Stimulated activated CD4-positive, alpha-beta T cell treated with anti-CD3 and anti-CD28 coated beads, Interleukin-1b, Interleukin-23, amount 100 ng/mL, for 48 hours (primary cell): ENCODE measurements around the gene LAMA2.

Experiments used
- DNase-seq: peaks from one replicate; pipeline ENCODE4 v3.0.0-alpha.2; 2020

LAMA2 gene

DNA sequence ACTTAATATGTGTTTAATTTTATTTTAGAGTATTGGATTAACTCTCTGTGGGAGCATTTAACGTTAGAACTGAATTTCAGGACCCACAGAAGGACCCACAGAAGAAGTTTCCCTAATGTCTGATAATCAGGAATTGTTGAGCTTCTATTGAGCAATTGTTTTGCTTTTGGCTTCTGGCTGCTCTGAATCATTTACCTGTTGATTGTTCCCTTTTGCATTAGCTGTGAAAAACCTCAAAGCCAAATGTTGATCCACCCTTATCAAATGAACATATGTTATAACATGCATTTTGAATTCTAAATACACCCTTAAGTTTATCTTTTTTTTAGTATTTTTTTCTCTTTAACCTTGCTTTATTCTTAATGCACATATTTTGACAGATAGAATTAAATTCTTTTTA is 393.5 kb downstream of the LAMA2 start:
- no peak for DNase-seq

DNA sequence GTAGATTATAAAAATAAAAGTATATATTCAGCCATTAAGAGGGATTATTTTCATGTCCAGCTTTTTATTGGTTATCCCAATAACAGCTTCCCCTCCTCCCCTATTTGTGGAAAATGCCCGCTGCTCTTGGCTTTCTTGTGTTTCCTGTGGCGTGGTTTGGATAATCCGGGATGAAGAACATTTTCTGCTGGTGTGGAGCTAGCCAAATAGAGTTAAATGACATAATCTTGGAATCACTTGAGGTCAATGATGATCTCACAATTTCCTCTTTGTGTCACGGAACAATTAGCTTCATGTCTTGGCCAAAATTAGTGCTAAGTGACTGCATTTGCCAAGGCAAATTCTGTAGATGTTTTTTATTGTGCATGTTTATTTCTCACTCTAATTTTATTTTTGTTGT is 394.0 kb downstream of the LAMA2 start:
- DNase-seq, result no peak

DNA sequence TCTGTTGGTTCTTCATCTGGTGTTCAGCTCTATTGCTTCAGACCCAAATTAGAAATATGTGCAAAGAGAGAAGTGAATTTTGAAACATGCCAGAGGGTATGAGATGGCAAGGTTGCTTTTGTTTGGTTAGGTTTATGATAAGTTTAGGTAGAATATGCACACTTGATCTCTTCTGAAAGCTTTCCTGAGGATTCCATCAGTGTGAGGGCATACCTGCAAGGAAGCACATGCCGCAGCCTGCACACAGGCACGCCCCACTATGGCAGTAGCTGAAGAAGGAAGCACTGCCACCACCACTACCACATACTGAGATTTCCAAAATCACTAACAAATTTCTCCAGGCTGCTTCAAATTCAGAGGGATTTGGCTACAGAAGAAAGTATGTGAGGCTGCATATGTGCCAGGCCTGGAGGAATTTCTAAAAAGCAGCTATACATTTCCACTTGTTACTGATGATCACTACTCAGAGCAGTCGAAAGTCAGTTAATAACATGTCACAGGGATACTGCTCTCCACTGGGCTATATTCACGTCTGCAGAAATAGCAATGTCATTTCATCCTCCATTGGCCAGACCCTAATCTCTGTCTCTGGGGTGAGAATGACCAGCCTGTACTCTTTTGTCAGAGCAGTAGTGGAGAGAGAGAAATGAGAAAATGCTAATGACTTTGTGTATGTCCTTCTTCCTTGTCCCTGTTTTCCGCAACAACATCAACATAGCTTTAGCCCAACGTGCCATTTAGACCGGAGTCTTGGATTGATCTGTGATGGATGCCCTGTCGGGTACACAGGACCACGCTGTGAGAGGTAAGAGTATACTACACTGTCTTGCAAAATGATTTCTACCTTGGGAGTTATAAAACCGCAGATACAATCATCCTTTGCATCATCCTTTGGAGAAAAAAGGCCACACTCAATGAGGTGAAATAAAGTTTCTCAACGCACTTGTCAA is 396.7 kb downstream of the LAMA2 start:
- DNase-seq, result no peak

DNA sequence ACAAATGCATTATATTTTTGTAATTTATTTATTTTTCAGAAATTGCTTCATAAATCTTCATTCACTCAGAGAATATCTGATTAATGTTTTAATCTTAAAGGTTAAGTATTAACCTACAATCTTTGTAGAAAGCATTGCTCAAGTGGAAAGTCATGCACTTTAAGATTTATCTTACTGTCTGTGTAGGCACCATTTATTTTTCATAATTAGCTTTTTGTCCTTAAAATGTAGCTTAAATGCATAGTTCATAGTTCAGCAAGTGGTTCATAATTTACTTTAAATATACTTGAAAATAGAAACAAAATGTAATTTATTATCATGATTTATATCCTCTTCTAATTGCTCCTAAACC is 397.3 kb downstream of the LAMA2 start:
- no peak for DNase-seq

DNA sequence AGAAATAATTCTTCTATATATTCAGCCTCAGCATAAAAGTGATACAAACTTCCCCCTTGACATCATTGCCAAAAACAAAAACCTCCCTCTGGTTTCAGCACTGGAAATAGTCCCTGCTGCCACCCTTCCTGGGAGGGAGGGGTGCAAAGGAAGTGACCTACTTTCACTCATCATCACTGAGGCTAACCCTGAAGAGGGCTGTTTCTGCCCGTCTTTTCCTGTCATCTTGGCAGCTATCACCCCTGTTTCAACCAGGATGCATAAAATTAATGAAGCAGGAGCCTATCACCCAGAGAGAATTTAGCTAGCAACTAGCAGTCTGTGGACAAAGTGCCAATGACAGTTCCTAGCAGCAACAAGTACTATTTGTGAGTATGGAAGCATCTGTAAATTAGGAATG is 397.8 kb downstream of the LAMA2 start:
- DNase-seq, result peak; percentile 28

DNA sequence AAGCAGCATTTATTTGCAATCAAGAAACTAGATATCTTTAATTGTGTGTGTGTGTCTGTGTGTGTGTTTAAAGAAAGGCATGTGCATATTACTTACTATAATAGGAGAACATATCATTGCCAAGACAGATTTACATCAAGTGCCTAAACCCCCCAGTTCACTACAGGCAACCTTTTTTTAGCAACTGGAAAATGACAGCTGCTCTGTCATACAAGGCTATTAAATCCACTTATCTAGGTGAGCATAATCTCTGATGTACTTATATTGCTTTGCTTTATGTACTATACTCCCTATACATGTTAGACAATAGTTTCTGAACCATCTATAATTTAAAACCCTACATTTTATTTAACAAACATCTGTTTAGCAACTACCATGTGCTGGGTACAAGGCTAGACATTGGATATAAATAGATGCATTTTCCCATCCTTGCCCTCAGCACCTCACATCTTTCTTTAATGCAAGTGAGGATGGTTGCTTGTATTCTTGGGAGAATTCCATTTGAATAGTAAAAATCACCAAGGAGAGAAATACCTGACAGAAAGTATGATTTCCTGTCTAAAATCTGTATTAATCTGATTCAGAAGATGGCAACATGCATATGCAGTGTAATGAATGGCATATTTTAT is 398.3 kb downstream of the LAMA2 start:
- DNase-seq, result no peak

DNA sequence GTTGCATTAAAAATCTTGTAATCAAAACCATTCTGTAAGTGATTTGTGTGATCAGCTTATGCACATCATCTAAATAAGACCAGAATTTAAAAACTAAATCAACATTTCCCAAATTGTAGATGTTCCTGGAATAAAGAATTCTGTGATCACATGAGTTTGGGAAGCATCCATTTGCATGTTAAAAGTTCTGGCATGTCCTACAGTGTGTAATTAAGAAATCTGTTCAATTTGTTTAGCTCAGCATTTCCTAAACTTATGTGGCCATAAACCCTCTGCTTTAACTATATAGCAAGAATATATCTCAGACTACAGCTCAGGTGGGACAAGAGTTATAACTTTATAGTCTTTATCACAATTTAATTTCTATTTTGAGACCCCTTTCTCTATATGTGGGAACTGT is 399.1 kb downstream of the LAMA2 start:
- no peak for DNase-seq

DNA sequence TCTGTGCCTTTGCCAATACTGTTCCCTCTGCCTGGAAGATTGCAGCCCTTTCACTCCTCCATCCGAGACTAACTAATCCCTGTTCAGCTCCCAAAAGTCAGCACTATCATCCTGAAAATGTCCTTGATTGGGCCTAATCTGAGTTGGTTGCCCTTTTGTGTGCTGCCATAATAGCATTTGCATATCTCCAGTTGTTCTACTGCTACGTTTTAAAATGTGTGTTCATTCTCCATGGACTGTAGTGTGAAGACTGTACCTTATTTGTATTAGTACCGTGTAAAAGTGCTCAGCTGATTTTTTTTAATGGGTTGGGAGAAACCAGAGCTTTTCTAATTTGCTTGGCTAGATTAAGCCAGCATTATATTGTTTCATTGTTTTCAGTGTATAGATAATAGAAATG is 401.3 kb downstream of the LAMA2 start:
- no peak for DNase-seq

DNA sequence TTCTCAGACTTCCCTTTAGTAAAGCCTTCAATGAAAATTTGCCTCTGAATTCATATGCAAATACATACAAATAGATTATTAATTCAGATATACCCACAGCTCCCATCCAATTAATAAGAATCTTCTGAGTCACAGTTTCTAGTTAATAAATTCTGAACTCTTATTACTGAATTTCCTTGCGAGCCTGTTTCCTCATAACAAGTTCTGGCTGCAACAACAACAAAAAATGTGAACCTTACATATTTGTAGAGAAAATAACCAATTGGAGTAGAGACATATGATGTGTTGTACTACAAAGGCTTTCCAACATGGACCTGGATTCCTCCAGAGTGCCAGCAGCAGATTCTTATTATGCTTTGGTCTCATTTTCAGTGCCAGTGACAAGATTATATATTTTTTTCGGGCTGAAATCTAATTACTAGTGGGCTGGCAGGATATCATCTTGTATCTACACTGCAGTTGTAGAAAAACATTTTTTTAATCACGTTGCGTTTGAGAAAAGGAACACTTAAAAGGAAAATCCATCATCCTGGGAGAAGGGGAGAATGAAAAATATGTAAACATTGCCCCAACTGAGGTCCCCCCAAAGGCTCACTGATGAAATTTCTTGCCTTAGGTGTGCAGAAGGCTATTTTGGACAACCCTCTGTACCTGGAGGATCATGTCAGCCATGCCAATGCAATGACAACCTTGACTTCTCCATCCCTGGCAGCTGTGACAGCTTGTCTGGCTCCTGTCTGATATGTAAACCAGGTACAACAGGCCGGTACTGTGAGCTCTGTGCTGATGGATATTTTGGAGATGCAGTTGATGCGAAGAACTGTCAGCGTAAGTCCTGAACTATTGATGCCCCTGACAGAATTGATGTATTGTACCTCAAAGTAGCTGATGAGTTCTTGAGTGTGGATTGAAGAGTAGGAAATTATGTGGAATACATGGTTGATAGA is 404.6 kb downstream of the LAMA2 start:
- DNase-seq, result no peak

DNA sequence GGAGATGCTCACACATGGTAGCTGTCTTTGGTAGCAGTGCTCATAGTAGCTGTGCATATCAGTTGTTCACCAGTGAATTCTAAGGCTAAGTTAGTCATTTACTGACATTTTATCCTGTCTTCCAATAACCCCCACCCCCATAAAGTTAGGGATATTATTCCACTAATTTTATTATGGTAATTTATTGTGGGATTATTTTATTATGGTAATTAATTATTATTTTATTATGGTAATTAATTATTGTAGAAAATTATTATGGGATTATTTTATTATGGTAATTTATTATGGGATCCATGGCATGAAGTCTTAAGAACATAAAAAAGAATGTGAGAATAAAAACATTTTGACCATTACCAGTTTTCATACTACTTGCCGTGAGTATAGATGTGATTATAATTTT is 406.5 kb downstream of the LAMA2 start:
- no peak for DNase-seq

DNA sequence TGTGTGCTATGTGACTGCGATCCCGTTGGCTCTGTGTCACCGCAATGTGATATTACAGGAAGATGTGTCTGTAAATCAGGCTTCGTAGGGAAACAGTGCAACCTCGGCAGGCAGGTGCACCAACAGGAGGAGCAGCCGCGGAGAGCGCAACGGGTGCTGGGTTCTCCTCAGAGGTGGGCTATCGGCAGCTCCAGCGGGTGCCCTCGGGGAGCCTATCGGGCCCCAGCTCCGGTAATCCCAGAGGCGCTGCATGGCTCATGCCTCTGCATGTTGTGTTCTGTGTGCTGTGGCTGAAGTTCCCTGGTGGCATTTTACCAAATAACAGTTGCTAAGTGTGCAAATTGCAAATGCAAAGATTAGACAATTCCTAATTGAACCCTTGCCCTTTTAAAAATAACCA is 409.9 kb downstream of the LAMA2 start:
- DNase-seq, result no peak

DNA sequence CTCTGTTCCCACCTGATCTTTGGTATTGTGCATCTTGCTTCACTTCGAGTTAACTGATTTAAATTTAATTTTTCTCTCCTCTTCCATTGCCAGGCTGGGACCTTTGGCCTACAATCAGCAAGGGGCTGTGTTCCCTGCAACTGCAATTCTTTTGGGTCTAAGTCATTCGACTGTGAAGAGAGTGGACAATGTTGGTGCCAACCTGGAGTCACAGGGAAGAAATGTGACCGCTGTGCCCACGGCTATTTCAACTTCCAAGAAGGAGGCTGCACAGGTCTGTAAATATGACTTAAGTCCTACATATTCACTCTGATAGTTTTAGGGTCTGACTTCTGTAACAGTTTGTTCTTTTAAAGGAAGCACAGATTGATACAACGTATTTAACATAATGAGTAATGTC is 414.7 kb downstream of the LAMA2 start:
- DNase-seq, result no peak

DNA sequence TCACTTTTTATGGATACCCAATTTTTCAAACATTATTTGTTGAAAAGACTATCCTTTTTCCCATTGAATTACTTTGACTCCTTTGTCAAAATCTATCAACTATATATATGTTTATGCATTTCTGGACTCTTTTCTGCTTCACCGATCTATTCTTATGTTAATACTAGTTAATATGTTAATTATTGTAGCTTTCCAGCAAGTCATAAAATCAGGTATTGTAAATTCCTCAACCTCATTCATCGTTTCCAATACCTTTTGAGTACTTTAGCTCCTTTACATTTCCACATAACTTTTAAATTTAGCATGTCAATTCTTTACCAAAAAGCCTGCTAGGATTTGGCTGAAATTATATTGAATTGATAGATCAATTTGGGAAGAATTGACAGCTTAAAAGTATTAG is 419.7 kb downstream of the LAMA2 start:
- no peak for DNase-seq

DNA sequence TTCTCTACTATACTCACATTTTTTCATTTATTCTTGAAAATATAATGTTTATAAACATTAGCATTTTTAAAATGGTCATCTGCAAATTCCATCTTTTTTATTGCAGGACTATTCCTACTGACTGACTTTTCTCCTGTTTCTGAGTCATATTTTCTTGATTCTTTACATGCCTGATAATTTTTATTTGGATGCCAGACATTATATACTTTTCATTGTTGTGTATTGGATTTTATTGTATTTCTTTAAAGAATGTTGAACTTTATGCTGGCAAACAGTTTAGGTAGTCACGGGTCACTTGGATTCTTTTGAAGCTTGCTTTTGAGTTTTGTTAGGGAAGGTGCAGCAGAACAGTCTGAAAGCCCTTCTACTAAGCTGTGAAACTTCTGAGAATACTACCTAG is 423.9 kb downstream of the LAMA2 start:
- no peak for DNase-seq

DNA sequence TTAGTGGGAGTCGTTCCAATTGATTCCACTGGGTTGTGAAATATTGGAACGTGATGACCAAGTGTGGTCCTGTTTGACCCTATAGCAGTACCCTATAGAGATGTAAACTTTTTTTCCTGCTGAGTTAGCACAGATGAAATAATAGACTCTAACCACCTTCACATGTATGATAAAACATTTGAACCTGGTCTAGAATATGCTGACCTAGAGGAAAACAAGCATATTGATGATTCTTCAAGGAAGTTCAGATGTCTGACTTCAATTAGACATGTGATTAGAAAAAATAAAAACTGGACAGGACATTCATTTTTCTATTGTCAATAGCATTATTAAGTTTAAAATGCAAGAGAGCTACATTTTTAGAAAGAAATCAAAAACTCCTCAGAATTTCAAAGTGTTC is 424.9 kb downstream of the LAMA2 start:
- no peak for DNase-seq

DNA sequence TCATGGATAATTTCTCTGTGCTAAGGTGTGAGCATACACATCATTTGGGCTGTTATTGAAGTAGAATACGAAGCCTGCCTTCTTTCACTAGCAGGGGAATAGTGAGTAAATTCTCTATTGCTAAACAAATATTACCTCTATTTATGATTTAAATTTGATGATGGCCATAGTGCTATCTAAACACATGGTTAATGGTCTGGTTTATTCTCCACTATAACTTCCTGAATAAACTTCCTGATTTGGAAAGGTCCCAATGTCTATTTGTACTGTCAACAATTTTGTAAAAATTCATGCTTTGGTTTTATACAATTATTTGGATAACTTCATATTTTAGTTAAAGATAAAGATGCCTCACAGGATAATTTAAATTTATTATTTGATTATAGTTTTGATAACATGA is 426.2 kb downstream of the LAMA2 start:
- no peak for DNase-seq

DNA sequence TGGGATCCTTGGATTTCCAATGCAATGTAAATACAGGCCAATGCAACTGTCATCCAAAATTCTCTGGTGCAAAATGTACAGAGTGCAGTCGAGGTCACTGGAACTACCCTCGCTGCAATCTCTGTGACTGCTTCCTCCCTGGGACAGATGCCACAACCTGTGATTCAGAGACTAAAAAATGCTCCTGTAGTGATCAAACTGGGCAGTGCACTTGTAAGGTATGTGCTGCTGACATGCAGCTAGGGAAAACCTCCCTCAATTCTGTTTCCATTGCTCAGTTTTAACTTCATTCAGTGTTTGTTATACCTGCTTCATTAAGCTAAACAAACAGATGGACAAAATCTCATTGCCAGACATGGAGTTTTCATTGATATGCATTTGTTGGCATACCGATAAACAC is 429.9 kb downstream of the LAMA2 start:
- DNase-seq, result no peak

DNA sequence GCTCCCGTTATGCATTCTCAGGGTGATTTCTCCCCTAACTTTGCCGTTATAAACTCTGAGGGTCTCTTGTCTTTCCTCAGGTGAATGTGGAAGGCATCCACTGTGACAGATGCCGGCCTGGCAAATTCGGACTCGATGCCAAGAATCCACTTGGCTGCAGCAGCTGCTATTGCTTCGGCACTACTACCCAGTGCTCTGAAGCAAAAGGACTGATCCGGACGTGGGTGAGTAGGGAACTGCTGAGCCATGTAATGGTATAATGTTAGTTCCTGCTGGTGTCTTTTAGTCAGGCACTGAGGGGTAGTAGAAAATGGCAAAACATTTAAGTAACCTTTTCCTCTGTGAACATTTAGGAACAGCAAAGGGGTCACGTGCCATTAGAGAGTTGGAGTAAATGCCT is 431.6 kb downstream of the LAMA2 start:
- DNase-seq, result no peak

DNA sequence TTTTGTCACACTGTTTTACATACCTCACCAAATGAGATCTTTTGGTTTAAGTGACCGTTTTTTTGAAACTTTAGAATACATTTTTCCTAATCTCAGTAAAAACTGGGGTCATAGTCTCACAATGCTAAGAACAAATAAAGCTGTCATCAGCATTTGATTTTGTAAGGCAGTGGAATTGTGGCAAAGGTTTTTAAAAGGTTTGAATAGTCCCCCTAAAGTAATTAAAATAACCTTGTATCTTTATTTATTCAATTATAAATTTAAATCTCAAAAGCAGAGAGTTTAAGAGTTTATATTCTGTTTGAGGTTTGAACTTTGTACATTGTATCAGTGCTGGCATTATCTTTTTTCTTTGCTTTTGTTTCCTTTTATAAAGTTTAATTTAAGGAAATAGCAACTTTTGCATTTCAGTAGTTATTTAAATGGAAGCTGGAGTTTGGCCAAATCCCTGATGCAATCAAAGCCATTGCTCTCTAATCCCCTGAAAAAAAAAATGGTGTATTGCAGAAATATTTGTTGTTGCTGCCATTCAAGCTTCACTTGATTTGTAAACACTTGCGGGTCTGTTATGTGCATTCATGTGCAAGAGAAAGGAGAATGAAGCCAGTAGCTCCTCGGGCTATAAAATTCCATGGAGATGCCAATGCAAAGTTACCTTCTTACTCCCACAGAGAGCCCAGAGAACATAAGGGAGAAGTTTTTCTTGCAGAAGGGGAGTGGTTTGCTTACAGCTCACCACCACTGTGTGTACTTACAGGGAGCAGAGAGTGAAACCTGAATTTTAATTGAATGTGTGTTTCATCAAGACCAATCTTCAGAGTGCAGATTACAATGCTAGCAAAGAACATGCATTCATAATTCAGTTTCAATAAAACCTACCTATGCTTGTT is 435.2 kb downstream of the LAMA2 start:
- no peak for DNase-seq

DNA sequence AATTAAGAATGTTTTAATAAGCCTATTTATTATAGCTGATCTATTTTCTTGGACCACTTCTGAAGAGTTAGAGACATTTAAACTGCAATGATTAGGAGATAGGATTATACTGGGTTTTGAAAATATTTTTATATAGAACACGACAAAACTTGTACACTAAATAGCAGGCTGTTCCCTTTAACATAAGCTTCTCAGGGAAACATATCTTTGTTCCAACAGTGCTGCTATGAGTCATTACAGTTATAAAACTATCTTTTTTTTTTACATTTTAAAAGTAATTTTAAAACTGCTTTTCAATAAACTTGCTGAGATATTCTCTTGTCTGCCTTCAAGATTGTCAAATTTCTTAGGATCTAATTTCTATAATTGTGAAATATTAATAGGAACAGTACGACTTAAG is 438.0 kb downstream of the LAMA2 start:
- DNase-seq, result no peak

DNA sequence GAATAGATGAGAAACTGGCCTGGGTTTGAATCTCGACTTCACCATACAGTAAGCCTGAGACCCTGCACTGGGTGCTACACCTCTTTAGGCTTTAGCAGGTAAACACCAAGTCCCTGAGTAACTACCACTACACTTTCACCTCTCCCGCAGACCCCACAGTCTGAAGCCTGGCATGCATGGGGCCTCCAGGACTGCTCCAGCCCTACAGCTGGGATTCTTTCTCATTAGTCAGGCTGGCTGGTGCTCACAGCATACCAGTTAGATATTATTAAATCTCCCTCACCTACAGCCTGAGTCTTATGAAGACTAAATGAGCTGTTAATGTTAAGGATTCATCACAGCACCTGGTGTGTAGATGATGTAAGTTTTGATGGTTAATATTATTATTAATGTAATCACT is 438.4 kb downstream of the LAMA2 start:
- no peak for DNase-seq

DNA sequence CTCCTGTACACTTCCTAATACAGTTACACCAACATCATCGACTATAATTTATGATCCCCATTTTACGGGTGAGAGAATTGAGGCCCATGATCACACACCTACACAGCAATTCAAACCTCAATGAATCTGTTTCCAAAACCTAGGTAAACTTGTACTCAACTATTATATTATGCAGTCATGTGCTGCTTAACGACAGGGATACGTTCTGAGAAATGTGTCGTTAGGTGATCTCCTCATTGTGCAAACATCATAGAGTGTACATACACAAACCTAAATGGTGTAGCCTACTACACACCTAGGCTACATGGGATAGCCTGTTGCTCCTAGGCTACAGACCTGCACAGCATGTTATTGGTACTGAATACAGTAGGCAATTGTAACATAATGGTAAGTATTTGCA is 441.4 kb downstream of the LAMA2 start:
- DNase-seq, result no peak

DNA sequence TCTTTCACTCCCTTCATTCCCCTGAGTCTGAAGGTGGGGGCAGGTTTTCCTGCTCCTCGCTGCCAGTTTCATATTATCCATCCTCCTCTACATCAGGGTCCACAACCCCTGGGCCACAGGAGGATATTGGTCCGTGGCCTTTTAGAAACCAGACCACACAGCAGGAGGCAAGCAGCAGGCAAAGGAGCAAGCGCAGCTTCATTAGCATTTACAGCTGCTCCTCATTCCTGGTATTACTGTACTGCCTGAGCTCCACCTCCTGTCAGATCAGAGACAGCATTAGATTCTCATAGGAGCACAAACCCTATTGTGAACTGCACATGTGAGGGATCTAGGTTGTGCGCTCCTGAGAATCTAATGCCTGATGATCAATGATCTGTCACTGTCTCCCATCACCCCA is 446.7 kb downstream of the LAMA2 start:
- DNase-seq, result no peak
